K562 (cell line): Measurements from ENCODE around the gene CIAO3. TPM values are rescaled to one million over a fixed set of nuclear protein-coding genes. Genes with fewer than 3 reads are reported as not detected.

ENCODE experiments used
- ARID2 ChIP-seq: fragments of 450-650 bp; IDR thresholded peaks from 2 replicates; pipeline ENCODE4 v1.6.1; 2017; ENCODE audit warnings: antibody characterized with exemption, mild to moderate bottlenecking
- EP400 ChIP-seq: fragments of 450-650 bp; IDR thresholded peaks from 2 replicates; pipeline ENCODE4 v1.6.1; 2017; ENCODE audit warnings: antibody characterized with exemption, mild to moderate bottlenecking, moderate library complexity
- ETV1 ChIP-seq: fragments of 450-650 bp; conservative IDR thresholded peaks from 2 replicates; pipeline ENCODE4 v1.6.1; 2016; ENCODE audit warnings: missing genetic modification characterization, control low read depth, low read depth, missing compliant biosample characterization
- FOXJ3 ChIP-seq: sonication (generic); formaldehyde crosslinking; IDR thresholded peaks from 2 replicates; pipeline ENCODE4 v1.4.0; 2020; ENCODE audit warnings: mild to moderate bottlenecking, missing genetic modification reagents
- GATAD2A ChIP-seq: fragments of 450-650 bp; IDR thresholded peaks from 2 replicates; pipeline ENCODE4 v1.6.1; 2017
- HNRNPLL ChIP-seq: fragments of 200-400 bp; formaldehyde crosslinking; IDR thresholded peaks from 2 replicates; pipeline ENCODE4 v1.6.1; 2017; ENCODE audit warnings: low read length, low read depth, mild to moderate bottlenecking; ENCODE audit not compliant: poor library complexity, severe bottlenecking
- HNRNPUL1 ChIP-seq: fragments of 200-400 bp; formaldehyde crosslinking; IDR thresholded peaks from 2 replicates; pipeline ENCODE4 v1.6.1; 2017; ENCODE audit warnings: low read length
- MXI1 ChIP-seq: IDR thresholded peaks from 2 replicates; pipeline ENCODE4 v1.6.1; 2011; ENCODE audit warnings: low read depth, mild to moderate bottlenecking, improper control_type of control experiment, low read length
- NR2C2 ChIP-seq, 2 experiments: fragments of 200-800 bp in 1 of 2; sonication (Bioruptor generic) in 1 of 2; sonication (generic) in 1 of 2; formaldehyde crosslinking in 1 of 2; IDR thresholded peaks; 2 replicates each; pipeline versions ENCODE4 v1.6.1 to v1.8.0; 2016 to 2022; ENCODE audit warnings: mild to moderate bottlenecking in 1 of 2, missing compliant biosample characterization in 1 of 2, missing genetic modification characterization in 1 of 2, missing genetic modification reagents in 1 of 2
- PTTG1 ChIP-seq: fragments of 450-650 bp; IDR thresholded peaks from 2 replicates; pipeline ENCODE4 v1.6.1; 2016; ENCODE audit warnings: low read depth, mild to moderate bottlenecking, missing genetic modification characterization, missing compliant biosample characterization
- RHOXF2B ChIP-seq: fragments of 250-450 bp; sonication (Bioruptor Pico); conservative IDR thresholded peaks from 2 replicates; pipeline ENCODE4 v1.5.1; 2021
- SAFB ChIP-seq: fragments of 200-400 bp; formaldehyde crosslinking; IDR thresholded peaks from 2 replicates; pipeline ENCODE4 v1.6.1; 2017; ENCODE audit warnings: low read depth, low read length, borderline replicate concordance
- SAP30 ChIP-seq: fragments of 200-600 bp; sonication (generic); IDR thresholded peaks from 2 replicates; pipeline ENCODE4 v1.6.1; 2012; ENCODE audit warnings: borderline replicate concordance, low read depth, mild to moderate bottlenecking, moderate library complexity, low read length, control low read depth, inconsistent platforms; ENCODE audit not compliant: insufficient read depth, poor library complexity, severe bottlenecking
- SREBF2 ChIP-seq: sonication (generic); formaldehyde crosslinking; IDR thresholded peaks from 2 replicates; pipeline ENCODE4 v1.4.0; 2020; ENCODE audit warnings: mild to moderate bottlenecking, missing genetic modification reagents
- U2AF1 ChIP-seq: fragments of 200-400 bp; formaldehyde crosslinking; optimal IDR thresholded peaks from 2 replicates; pipeline ENCODE3; 2017; ENCODE audit warnings: mild to moderate bottlenecking, low read depth, low read length, moderate library complexity
- ZBTB49 ChIP-seq: sonication (generic); formaldehyde crosslinking; IDR thresholded peaks from 2 replicates; pipeline ENCODE4 v1.8.0; 2022; ENCODE audit warnings: missing genetic modification reagents, mild to moderate bottlenecking, borderline replicate concordance
- ZKSCAN1 ChIP-seq: fragments of 150-350 bp; IDR thresholded peaks from 2 replicates; pipeline ENCODE4 v1.6.1; 2016; ENCODE audit warnings: low read depth, low read length
- ZNF384 ChIP-seq: IDR thresholded peaks from 2 replicates; pipeline ENCODE4 v1.6.1; 2012; ENCODE audit warnings: low read depth, low read length, improper control_type of control experiment
- ZNF583 ChIP-seq: fragments of 250-450 bp; sonication (Bioruptor Pico); IDR thresholded peaks from 2 replicates; pipeline ENCODE4 v1.4.0; 2020
- ZNF695 ChIP-seq: fragments of 450-650 bp; formaldehyde crosslinking; IDR thresholded peaks from 2 replicates; pipeline ENCODE4 v1.4.0; 2020; ENCODE audit warnings: mild to moderate bottlenecking, moderate library complexity
- ZNF717 ChIP-seq: fragments of 250-450 bp; sonication (Bioruptor Pico); IDR thresholded peaks from 2 replicates; pipeline ENCODE4 v1.5.0; 2021
- polyA plus RNA-seq, 8 experiments: library from polyadenylated mRNA; depleted of rRNA in 4 of 8; stranded (reverse) in 5 of 8; unstranded in 3 of 8; fragments of >200 nt; fragmentation: Nextera tagmentation in 2 of 8; fragmentation: Illumina TruSeq in 1 of 8; extraction: Ambion mirVana in 2 of 8; extraction: Trizol in 1 of 8; gene quantifications; 2 replicates each; pipeline versions ENCODE4 v1.2.1 to v1.2.3, GENCODE V29; 2011 to 2014; ENCODE audit warnings: inconsistent platforms in 1 of 8, missing spikeins in 1 of 8
- total RNA-seq, 7 experiments: library from RNA; depleted of rRNA in 6 of 7; stranded (reverse); fragments of >200 nt in 6 of 7; fragmentation: Illumina TruSeq in 2 of 7; extraction: Trizol in 2 of 7; gene quantifications; 2 replicates each; pipeline versions ENCODE4 v1.2.1 to v1.2.3, GENCODE V29; 2011 to 2021; ENCODE audit warnings: low replicate concordance in 1 of 7
- TF ChIP-seq, protein P1 (sequence below): sonication (generic); formaldehyde crosslinking; IDR thresholded peaks from 2 replicates; pipeline ENCODE4 v1.8.1; 2023; ENCODE audit warnings: mild to moderate bottlenecking, missing genetic modification reagents
- TF ChIP-seq, protein P2 (sequence below): fragments of 250-450 bp; sonication (Bioruptor Pico); IDR thresholded peaks from 2 replicates; pipeline ENCODE4 v1.5.0; 2020; ENCODE audit warnings: mild to moderate bottlenecking
- TF ChIP-seq, protein P3 (sequence below): fragments of 450-650 bp; IDR thresholded peaks from 2 replicates; pipeline ENCODE4 v1.6.1; 2016; ENCODE audit warnings: low read depth, mild to moderate bottlenecking, moderate library complexity

CIAO3 gene
- total and polyA plus RNA-seq, 9 of the 15 experiments (the other 6 are each of a cell fraction or from before 2014, with no cell fraction given): 2.2 to 35.6 (median 18.7) TPM

- TF ChIP-seq, protein P1, sequence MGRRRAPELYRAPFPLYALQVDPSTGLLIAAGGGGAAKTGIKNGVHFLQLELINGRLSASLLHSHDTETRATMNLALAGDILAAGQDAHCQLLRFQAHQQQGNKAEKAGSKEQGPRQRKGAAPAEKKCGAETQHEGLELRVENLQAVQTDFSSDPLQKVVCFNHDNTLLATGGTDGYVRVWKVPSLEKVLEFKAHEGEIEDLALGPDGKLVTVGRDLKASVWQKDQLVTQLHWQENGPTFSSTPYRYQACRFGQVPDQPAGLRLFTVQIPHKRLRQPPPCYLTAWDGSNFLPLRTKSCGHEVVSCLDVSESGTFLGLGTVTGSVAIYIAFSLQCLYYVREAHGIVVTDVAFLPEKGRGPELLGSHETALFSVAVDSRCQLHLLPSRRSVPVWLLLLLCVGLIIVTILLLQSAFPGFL (CRISPR knock-in tag): no peak
- TF ChIP-seq ETV1 (tag) (no peak), FOXJ3 (CRISPR knock-in tag) (no peak), PTTG1 (tag) (no peak), ZNF384 (no peak), ZNF583 (CRISPR knock-in tag) (no peak), ARID2 (no peak), U2AF1 (peak; percentile 24), HNRNPLL (no peak), MXI1 (no peak; the same call in 1 of the 2 replicates), NR2C2 (CRISPR knock-in tag; IDR thresholded peaks at IDR 0.05) (no peak), NR2C2 (tag; IDR thresholded peaks at IDR 0.05) (peak; percentile 39; the same call in 1 of the 2 replicates), EP400 (peak; percentile 42; the same call in 1 of the 2 replicates), ZBTB49 (no peak), HNRNPUL1 (no peak), ZNF717 (no peak), RHOXF2B (CRISPR knock-in tag) (no peak), SAP30 (peak; percentile 80), ZNF695 (CRISPR knock-in tag) (no peak), GATAD2A (no peak), ZKSCAN1 (no peak), SAFB (peak; percentile 94), SREBF2 (CRISPR knock-in tag) (no peak)
- TF ChIP-seq, protein P2, sequence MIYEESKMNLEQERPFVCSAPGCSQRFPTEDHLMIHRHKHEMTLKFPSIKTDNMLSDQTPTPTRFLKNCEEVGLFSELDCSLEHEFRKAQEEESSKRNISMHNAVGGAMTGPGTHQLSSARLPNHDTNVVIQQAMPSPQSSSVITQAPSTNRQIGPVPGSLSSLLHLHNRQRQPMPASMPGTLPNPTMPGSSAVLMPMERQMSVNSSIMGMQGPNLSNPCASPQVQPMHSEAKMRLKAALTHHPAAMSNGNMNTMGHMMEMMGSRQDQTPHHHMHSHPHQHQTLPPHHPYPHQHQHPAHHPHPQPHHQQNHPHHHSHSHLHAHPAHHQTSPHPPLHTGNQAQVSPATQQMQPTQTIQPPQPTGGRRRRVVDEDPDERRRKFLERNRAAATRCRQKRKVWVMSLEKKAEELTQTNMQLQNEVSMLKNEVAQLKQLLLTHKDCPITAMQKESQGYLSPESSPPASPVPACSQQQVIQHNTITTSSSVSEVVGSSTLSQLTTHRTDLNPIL: no peak
- TF ChIP-seq, protein P3, sequence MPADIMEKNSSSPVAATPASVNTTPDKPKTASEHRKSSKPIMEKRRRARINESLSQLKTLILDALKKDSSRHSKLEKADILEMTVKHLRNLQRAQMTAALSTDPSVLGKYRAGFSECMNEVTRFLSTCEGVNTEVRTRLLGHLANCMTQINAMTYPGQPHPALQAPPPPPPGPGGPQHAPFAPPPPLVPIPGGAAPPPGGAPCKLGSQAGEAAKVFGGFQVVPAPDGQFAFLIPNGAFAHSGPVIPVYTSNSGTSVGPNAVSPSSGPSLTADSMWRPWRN: peak; percentile 37; the same call in 1 of the 2 replicates
Observed at GRCh38 chr16:679814-680624, 60.8 kb downstream of the CIAO3 start, which contains the start of gene STUB1 (continued).
